ENCODE results near the gene TIMM21.

Gene TIMM21

DNA sequence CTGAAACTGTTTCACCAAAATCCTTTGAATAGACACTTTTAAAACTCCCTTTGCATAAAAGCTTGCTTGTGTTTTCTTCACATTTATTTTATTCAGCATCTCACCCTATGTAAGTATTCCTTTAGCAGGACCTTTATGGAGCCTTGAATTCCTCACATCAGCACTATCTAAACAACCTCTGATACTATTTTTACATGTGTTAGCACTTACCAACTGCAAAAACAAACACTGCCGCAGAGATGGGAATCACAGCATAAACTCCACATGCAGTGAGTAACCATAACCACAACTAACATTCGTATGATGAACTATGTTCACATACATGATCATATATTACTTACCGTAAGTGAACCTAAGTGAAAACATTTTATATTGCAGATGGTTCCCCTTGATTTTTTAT, 16.1 kb upstream of the TIMM21 start:
- DNase-seq = no peak
- no peak for TF ChIP-seq POLR2A (IDR thresholded peaks at IDR 0.05; ENCODE audit: low read length)
- no peak for TF ChIP-seq GATA1 (IDR thresholded peaks at IDR 0.05; ENCODE audit: low read depth, low read length)

DNA sequence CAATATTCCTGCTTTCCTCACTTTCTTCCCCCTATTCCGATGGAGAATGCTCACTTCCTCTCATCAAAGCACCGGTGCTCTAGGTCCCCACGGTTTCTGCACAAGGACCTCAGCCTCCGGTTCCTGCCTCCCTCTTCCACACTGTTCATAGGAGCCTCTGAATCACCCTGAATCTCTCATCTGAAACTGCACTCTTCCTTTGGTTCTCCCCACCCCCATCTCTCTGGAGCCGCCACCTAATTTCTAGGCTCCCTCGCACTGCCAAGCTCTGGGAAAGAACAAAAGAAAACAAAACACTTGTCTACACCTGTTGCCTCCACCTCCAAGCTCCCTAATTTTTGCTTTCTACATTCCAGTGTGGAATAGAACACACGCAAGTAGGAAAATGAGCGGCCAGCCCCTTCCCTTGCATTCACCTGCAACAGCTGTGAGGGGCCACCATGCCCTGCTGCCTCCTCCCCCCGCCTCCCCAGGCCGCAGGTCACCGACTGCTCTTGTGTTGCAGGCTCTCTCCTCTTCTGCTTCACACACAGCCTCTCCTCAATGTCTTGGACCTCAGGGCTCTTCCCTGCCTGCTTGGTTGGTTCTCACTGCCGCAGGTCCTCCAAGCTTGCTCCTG, 10.3 kb upstream of the TIMM21 start:
- TF ChIP-seq POLR2A (IDR thresholded peaks at IDR 0.05; ENCODE audit: low read length) (no peak), GATA1 (IDR thresholded peaks at IDR 0.05; ENCODE audit: low read depth, low read length) (no peak)
- DNase-seq = no peak

- no peak for DNase-seq
These were observed 8.9 kb upstream of the TIMM21 start for GRCh38 chr18:74139411-74139810.

GRCh38 chr18:74139888-74140287, 8.4 kb upstream of the TIMM21 start:
- peak in 1 of 2 experiments; percentile 34 for DNase-seq
- TF ChIP-seq POLR2A (IDR thresholded peaks at IDR 0.05; ENCODE audit: low read length) (no peak), GATA1 (IDR thresholded peaks at IDR 0.05; ENCODE audit: low read depth, low read length) (no peak)

More at GRCh38 chr18:74139411-74139810, 8.9 kb upstream of the TIMM21 start:
- TF ChIP-seq GATA1 (IDR thresholded peaks at IDR 0.05; ENCODE audit: low read depth, low read length) = no peak
- no peak for TF ChIP-seq POLR2A (IDR thresholded peaks at IDR 0.05; ENCODE audit: low read length)

GRCh38 chr18:74140582-74140981, 7.7 kb upstream of the TIMM21 start:
- no peak for DNase-seq
- no peak for TF ChIP-seq POLR2A (IDR thresholded peaks at IDR 0.05; ENCODE audit: low read length)

DNA sequence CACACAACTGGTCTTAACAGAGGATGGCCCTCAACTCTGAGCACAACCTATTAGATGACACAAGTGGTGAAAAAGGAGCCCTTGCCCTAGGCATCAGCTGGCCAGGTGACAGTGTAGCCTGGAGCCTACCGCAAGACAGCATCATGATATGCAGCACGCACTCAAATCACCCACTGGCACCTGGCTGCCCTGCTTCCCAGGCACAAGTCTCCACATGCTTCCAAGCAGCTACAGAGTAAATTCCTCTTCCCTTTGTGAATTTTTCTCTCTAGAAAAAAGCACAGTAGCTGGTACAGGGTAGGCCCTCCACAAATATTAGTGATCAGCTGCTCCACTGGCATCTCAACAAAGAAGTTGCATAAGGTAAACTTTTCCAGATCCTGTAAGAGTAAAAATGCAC, 6.7 kb upstream of the TIMM21 start:
- TF ChIP-seq POLR2A (IDR thresholded peaks at IDR 0.05; ENCODE audit: low read length) = no peak
- TF ChIP-seq GATA1 (IDR thresholded peaks at IDR 0.05; ENCODE audit: low read depth, low read length) = no peak
- DNase-seq = no peak

- TF ChIP-seq GATA1 (IDR thresholded peaks at IDR 0.05; ENCODE audit: low read depth, low read length) (no peak), POLR2A (IDR thresholded peaks at IDR 0.05; ENCODE audit: low read length) (no peak)
- no peak for DNase-seq
These were observed 6.1 kb upstream of the TIMM21 start for GRCh38 chr18:74142252-74142651.

GRCh38 chr18:74146756-74147155, 1.6 kb upstream of the TIMM21 start:
- DNase-seq = peak in 1 of 2 experiments; percentile 40
- TF ChIP-seq GATA1 (IDR thresholded peaks at IDR 0.05; ENCODE audit: low read depth, low read length) (no peak), POLR2A (IDR thresholded peaks at IDR 0.05; ENCODE audit: low read length) (no peak)

- TF ChIP-seq POLR2A (IDR thresholded peaks at IDR 0.05; ENCODE audit: low read length) (no peak), GATA1 (IDR thresholded peaks at IDR 0.05; ENCODE audit: low read depth, low read length) (no peak)
- no peak for DNase-seq
These were observed 888 bp upstream of the TIMM21 start for GRCh38 chr18:74147491-74147778.

DNA sequence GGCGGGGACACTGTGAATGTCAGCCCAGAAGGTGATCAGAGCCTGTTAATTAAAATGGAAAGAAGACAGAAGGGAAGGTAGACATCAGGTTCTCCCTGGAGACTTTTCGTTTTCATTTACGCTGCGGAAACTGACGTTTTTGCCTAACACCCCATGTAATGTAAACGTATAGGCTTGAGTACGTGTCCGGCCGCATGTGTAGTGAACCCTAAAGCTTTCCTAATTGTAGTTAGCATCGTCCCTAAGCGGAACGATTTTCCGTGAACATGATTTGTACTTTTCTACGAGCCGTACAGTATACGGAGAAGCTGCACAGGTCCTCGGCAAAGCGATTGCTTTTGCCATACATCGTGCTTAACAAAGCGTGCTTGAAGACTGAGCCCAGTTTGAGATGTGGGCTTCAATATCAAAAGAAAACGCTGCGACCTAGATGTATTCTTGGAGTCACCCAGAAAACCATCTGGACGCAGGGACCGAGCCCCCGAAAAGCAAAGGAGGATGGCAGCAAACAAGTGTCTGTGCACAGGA, 284 bp downstream of the TIMM21 start:
- DNase-seq = no peak
- TF ChIP-seq POLR2A (IDR thresholded peaks at IDR 0.05; ENCODE audit: low read length) (peak; percentile 52), GATA1 (IDR thresholded peaks at IDR 0.05; ENCODE audit: low read depth, low read length) (no peak)

- TF ChIP-seq POLR2A (IDR thresholded peaks at IDR 0.05; ENCODE audit: low read length) (no peak), GATA1 (IDR thresholded peaks at IDR 0.05; ENCODE audit: low read depth, low read length) (no peak)
- peak in 1 of 2 experiments; percentile 32 for DNase-seq
These were observed 1.6 kb downstream of the TIMM21 start for GRCh38 chr18:74149878-74150277.

- TF ChIP-seq GATA1 (IDR thresholded peaks at IDR 0.05; ENCODE audit: low read depth, low read length) = no peak
- no peak for TF ChIP-seq POLR2A (IDR thresholded peaks at IDR 0.05; ENCODE audit: low read length)
- no peak for DNase-seq
These were observed 3.9 kb downstream of the TIMM21 start for GRCh38 chr18:74152270-74152669.

DNA sequence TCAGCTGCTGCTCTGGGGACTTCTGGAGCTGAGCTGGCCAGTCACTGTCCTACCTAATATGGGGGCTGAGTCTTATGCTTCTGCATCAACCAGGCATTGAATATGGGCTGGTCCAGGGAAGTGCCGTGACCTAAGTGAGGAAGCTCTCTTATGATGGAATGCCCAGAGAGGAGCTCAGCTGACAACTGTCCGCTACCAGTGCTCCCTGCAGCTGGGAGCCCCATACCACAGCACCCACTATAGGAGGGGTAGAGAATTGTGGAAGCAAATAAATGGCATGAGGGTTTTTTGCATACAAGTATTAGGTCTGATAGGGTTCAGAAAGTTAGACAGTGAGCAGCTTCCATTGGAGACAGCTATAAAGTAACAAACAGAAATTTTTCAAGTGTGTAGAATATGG, 4.5 kb downstream of the TIMM21 start:
- TF ChIP-seq GATA1 (IDR thresholded peaks at IDR 0.05; ENCODE audit: low read depth, low read length) (no peak), POLR2A (IDR thresholded peaks at IDR 0.05; ENCODE audit: low read length) (no peak)
- peak; percentile 49 for DNase-seq

DNA sequence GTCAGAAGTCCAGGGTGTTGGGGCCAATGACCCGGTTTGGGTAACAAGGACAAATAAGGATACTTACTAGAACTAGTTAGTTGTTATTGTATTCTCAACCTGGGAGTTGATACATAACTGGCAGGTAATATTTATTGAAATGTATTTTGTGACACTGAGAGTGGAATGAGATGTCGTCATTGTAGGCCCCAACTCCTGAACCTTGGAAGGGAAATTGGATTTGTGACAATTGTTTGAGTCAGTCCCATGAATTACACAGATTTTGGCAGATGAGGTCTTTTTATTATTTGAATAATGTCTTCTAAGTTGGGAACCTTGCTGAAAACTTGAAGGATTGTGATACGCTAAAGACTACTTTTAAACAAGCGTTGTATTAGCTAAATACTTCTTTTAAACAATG, 5.1 kb downstream of the TIMM21 start:
- DNase-seq = no peak

GRCh38 chr18:74153793-74154192, 5.5 kb downstream of the TIMM21 start:
- TF ChIP-seq POLR2A (IDR thresholded peaks at IDR 0.05; ENCODE audit: low read length) = no peak
- TF ChIP-seq GATA1 (IDR thresholded peaks at IDR 0.05; ENCODE audit: low read depth, low read length) = no peak
- DNase-seq = no peak

More for the DNA sequence above, 5.1 kb downstream of the TIMM21 start:
- no peak for TF ChIP-seq POLR2A (IDR thresholded peaks at IDR 0.05; ENCODE audit: low read length)
- no peak for TF ChIP-seq GATA1 (IDR thresholded peaks at IDR 0.05; ENCODE audit: low read depth, low read length)

All from erythroblast (primary cell).